ENCODE data around the gene SMLR1. TPM values are rescaled to one million over a fixed set of nuclear protein-coding genes. Genes with fewer than 3 reads are reported as not detected.
A peak's percentile ranks its signal among the peaks of the same experiment; 100 is the strongest.
"Not testable (repeated sequence)": the region's sequence is repeated elsewhere in the genome, so short reads cannot be mapped to it uniquely, and the experiment has no call there.

SMLR1 gene
- not detected in 2 replicates for total RNA-seq (2014; rRNA removed; shearing (Covaris generic))

DNA sequence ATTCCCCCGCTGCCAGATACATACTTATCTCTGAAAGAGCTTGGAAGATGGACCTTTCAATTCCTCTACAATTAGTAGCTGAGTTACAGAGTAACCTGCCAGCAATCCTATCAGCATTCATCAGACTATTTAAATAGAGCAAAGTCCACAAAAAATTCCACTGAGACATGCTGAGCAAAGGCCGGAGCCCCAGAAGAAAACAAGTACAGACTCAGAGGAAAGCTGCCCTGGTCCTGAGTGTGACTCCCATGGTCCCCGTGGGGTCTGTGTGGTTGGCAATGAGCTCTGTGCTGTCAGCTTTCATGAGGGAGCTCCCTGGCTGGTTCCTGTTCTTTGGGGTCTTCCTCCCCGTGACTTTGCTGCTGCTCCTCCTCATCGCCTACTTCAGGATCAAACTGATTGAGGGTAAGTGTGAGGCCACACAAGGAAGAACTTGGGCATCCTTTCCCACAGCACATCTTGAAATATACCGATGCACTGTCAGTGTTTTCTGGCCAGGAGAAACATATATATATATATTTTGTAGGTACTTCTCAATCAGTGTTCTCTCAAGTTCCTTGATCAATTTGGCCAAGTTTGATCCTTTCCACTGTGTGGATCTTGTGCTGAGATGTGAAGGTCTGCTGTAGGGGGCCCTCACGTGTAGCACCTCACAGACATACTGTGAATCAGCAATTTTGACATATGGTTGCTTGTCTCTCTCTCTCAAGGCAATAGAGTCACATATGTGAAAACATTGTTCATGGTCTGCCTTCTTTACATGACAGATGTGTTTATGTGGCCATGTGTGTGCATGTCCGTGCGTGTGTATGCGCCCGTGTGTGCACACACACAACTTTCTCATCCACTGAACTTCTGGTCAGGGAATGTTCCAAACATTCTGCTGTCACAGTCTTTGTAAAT is at the start of gene SMLR1:
TSS of gene SMLR1 (plus strand) at position 160 of the 903 bp plus-strand sequence. CDS start at position 168, 8 bp downstream.
- DNase-seq (ENCODE audit: low spot score) = no peak

DNA sequence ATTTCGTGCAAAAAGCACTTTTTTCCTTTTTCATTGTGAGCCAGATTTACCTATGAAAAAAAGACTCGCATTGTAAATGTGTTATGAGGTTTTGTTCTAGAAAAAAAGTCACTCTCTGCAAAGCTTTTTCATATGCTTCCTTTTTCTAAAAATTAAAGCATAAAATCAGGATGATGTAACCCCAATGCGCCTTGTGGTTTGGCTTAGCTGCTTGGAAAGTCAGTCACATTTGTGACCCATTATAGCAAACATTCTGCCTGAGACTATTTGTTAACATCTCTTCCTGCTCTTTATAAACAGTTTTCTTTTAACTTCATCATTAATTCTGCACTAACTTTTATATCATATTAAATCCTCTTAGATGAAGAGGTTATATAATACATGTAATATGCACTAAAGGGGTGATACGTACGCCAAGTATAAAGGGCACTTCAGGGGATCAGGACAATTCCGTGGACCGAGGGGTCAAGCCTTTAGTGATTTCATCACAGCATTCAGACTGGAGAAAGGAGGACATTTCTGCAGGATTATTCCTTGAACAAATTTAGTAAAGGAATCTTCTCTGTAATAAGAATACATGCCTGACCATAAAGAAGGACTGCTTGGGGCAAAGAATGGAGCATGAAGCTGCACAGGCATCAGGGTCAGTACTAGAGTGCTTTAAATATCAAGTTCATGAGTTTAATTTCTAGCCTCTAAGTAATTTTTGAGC is 48.1 kb upstream of the SMLR1 start:
- DNase-seq (ENCODE audit: low spot score) = peak; percentile 16

- no peak for DNase-seq (ENCODE audit: low spot score)
Observed at GRCh38 chr6:130779658-130780033, 47.6 kb upstream of the SMLR1 start.

DNA sequence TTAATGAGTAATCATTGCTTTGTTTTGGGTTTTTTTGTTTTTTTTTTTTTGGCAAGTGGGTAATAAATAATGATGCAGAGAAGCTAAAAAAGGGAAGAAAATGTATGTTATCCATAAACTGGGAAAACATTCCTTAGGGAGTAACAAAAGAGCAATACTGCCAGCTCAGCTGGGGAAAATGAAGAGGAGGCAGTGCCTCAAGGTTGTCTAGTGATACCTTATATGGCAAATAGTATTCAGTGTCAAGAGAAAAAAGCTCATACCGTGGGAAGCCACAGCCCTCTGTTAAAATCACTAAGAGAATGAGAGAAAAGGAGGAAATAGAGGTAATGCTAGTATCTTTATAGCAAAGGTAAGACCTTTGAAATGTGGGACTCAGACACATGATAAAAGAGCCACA is 47.1 kb upstream of the SMLR1 start:
- no peak for DNase-seq (ENCODE audit: low spot score)

DNA sequence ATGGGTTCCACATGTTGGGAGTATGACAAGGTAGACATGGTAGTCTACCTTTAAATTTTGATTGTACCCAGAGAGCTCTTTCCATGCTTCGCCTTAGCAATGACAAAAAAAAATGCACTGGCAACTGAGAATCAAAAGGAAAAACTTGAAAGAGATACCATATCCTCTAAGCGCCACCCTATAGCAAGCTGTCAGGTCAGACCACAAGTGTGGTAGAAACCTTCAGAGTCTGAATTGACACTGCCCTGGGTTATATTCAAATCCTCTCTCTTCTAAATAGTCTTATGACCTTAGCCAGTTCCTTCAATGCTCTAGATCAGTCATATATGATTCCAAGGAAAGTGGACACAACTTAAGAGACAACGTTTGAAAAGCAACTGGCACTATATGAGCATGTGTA is 45.6 kb upstream of the SMLR1 start:
- no peak for DNase-seq (ENCODE audit: low spot score)

- no peak for DNase-seq (ENCODE audit: low spot score)
Observed at GRCh38 chr6:130783416-130784107, 43.6 kb upstream of the SMLR1 start.

DNA sequence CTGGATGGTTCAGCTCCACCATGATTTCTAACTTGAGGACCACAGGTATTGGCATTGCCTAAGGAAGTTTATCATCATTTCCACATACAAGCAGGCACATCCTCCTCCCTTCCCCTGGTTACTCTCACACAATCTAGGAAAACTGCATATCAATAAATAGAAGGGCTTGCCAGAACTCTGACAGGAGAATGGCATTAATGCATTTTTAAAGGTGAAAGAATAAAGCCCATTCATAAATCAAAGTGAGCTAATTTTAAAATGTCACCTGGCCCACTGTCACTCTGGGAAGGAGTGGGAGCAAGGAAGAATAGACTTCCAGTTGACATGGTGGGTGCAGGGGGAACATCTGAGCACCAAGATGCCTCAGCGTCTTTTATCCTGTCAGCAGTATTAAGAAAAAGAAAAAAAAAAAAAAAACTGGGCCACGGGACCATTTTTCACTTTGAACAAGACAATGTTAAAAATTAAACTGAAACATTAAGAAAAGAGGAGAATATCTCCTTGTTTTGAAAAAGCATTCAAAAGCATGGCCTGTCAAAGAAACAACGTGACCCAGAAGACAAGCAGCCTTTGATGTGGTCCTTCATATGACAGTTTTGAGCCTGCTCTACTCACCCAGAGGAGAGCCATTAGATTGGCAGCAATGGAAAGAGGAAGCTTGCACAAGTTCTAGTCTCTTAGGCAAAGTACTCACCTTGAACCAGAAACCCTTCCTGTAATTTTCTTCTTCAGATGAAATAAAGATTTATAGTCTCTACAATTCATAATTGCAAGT is 39.3 kb upstream of the SMLR1 start:
- DNase-seq (ENCODE audit: low spot score) = no peak

- no peak for DNase-seq (ENCODE audit: low spot score)
Observed at GRCh38 chr6:130788954-130789353, 38.3 kb upstream of the SMLR1 start.

- DNase-seq (ENCODE audit: low spot score) = no peak
Observed at GRCh38 chr6:130794010-130794697, 33.1 kb upstream of the SMLR1 start.

DNA sequence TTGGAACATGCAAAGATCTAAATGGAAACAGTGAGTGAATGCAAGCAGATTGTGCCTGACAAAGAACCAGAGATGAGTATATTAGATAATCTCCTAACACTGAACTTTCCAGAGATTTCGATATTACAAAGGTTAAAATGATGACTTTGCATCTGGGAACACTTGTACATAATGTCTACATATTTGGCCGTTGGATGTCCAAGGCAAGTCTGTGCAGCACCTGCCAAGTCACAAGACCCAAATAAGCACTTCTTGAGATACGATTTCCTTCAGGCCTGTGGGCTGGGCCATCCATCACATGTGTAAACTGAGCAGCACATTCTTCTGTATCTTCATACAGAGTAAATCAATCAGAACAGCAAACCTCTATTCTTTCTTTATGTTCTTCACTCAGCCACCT is 32.5 kb upstream of the SMLR1 start:
- DNase-seq (ENCODE audit: low spot score) = no peak

DNA sequence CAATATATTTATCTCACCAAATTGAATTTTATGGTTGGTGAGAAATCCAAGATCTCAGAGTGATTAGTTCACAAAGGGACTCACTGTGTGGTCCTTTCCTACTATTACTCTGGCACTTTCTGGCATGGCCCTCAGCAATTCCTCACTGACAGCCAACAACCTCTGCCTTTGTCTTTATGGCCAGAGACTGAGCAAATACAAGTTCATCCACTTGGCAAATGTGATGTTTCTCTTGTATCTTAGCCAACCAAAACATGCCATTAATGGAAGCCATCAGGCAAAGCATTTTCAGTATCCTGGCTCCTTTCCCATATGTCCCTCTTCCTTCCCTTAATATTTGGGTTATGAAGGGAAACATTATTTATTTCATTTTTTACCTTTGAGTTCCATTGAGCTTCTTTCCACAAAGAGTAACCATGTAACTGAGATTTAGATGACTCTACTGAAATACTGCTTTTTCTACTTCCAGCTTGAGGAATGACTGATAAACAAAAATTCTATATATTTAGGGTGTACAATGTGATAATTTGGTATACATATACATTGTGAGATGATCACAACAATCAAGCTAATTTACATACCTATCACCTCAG is 30.8 kb upstream of the SMLR1 start:
- peak; percentile 74 for DNase-seq (ENCODE audit: low spot score)

GRCh38 chr6:130797061-130797460 is 30.1 kb upstream of the SMLR1 start:
- DNase-seq (ENCODE audit: low spot score) = no peak

DNA sequence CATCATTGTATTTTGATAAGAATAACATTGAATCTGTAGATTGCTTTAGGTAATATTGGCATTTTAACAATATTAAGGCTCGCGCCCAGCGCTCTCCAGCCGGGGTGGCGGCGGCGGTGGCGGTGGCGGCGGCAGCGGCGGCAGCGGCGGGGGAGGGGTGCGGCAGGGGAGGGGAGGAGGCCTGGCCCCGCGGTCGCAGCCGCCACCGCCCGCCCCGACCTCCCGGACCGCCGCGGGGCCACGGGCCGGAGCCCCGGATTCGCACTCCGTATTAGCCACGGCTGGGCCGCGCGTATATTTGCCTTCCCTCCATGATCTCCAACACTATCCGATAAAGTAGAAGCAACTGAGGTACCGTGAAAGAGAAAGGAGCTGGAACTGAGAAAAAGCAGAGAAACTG is 25.8 kb upstream of the SMLR1 start:
- not testable (repeated sequence) for DNase-seq (ENCODE audit: low spot score)

DNA sequence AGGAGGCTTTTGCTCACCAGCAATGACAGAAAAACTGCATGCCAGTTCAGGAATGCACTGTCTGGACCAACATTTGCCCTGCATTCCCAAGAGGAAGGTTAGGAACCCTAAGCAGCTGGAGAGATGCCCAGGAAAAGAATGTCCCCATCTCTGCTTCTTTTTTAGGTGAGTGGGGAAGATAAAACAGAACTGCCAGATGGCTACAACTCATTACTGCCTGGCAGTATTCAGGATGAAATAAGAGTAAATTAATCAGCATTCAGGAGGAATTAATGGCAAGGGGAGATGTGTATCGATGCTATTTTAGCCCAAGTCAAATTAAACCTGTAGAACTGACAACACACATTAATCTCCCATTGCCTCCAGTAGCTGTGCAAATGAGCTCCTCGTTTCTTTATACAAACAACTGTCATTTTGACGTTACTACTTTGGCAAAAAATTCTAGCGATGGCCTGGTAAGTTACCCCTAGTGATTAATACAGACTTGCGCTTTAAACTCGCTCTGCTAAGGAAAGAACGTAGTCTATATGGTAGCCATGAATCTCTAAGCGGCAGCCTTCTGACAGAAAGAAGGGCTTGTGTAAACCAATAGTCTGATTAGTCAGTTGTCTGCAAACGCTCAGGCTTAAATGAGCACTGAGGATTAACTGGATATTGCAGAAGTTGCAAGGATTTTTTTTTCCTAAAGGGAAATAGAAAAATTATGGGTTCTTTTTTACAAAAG is 16.7 kb upstream of the SMLR1 start:
- peak; percentile 21 for DNase-seq (ENCODE audit: low spot score)

DNA sequence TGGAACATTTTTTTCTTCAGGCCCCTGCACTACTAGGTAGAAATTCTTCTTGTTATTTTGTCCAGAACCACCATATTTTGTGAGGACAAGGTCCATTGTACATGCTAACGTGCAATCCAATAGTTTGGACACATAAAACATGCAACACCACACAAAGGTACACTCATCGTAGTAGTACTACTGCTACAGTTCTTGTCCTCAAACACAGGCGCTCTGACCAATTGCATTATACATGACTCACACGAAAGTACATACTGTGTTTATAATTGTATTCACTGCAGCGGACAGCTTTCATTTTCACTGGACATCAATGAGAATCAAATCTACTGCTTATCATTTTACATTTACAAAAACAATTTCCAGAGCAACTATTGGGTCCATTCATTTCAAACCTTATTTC is 15.3 kb upstream of the SMLR1 start:
- no peak for DNase-seq (ENCODE audit: low spot score)

DNA sequence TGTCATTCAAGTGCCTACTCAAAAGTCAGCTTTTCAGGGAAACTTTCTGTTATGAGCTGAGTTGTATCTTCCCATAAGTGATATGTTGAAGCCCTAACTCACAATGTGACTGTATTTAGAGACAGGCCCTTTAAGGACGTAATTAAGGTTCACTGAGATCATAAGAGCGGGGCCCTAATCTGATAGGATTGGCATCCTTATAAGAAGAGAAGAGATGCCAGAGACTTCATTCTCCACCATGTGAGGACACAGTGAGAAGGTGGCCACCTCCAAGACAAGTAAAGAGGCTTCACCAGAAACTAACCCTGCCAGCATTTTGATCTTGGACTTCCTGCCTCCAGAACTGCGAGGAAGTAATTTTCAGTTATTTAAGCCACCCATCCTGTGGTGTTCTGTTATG is 12.7 kb upstream of the SMLR1 start:
- no peak for DNase-seq (ENCODE audit: low spot score)

- DNase-seq (ENCODE audit: low spot score) = no peak
Observed at GRCh38 chr6:130815200-130816071, 11.8 kb upstream of the SMLR1 start.

DNA sequence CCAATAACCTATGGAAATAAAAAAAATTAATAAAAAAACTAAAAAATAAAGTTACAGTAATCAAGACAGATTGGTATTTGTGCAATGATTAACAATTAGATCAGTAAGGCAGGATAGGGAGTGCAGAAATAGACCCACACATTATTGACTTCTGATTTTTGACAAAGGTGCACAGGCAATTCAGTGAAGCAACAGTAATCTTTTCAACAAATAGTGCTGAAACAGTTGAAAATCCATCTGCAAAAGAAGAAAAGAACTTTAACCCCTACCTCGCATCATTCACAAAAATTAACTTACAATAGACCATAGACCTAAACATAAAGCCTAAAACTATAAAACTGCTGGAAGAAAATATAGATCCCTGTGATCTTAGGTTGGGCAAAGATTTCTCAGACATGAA is 4.5 kb upstream of the SMLR1 start:
- no peak for DNase-seq (ENCODE audit: low spot score)
